ENCODE data around the gene ZNF22. TPM values are rescaled to one million over a fixed set of nuclear protein-coding genes. Genes with fewer than 3 reads are reported as not detected.

ZNF22 gene
- 44.1 TPM for polyA plus RNA-seq (2013, experiment 1 of 2)
- polyA plus RNA-seq (2013, experiment 2 of 2): 45.5 TPM

- 5 to 6% methylated on average over 26 to 54 of the region's 79 CpGs for WGBS, 2 experiments (ENCODE audit: insufficient coverage in 2 of 2)
- peaks cover 28% of the 10 kb centered on the region for H3K36me3 ChIP-seq (ENCODE audit: control insufficient read depth, insufficient read depth, low read length)
Measured at GRCh38 chr10:45000752-45001380, at the start of gene ZNF22. TSS of gene ZNF22 (plus strand) at chr10:45000923. CDS start at chr10:45003369, 2,446 bp downstream.

GRCh38 chr10:44951576-44952226 is 49.0 kb upstream of the ZNF22 start:
- Histone ChIP-seq H3K4me1 (ENCODE audit: control insufficient read depth, insufficient read depth, low read length, poor library complexity, severe bottlenecking) (peaks cover 32% of the 10 kb centered on the region), H3K36me3 (ENCODE audit: control insufficient read depth, insufficient read depth, low read length) (peaks cover 2% of the 10 kb centered on the region), H3K4me3 (ENCODE audit: extremely low read depth, insufficient read depth, low read length, poor library complexity, severe bottlenecking) (no peak overlapping the region), H3K9me3 (ENCODE audit: control insufficient read depth, low read length) (peaks cover 2% of the 10 kb centered on the region), H3K27ac (ENCODE audit: low read depth, low read length, severe bottlenecking) (peak overlapping the region; percentile 54)
- WGBS, 2 experiments (ENCODE audit: insufficient coverage in 2 of 2): 91 to 93% methylated on average over 2 to 3 of the region's 7 CpGs

More at GRCh38 chr10:45000752-45001380, at the start of gene ZNF22:
- peaks cover 6% of the 10 kb centered on the region for H3K4me1 ChIP-seq (ENCODE audit: control insufficient read depth, insufficient read depth, low read length, poor library complexity, severe bottlenecking)
- peak within 1 kb of the TSS; percentile 52 for H3K4me3 ChIP-seq (ENCODE audit: extremely low read depth, insufficient read depth, low read length, poor library complexity, severe bottlenecking)
- H3K27ac ChIP-seq (ENCODE audit: low read depth, low read length, severe bottlenecking): peak within 1 kb of the TSS; percentile 77
- H3K9me3 ChIP-seq (ENCODE audit: control insufficient read depth, low read length): peaks cover 15% of the 10 kb centered on the region

- H3K4me1 ChIP-seq (ENCODE audit: control insufficient read depth, insufficient read depth, low read length, poor library complexity, severe bottlenecking): peaks cover 27% of the 10 kb centered on the region
- peak overlapping the region; percentile 54 for H3K27ac ChIP-seq (ENCODE audit: low read depth, low read length, severe bottlenecking)
- WGBS, 2 experiments (ENCODE audit: insufficient coverage in 2 of 2): 29 to 64% methylated on average over 2 of the region's 2 CpGs
- H3K9me3 ChIP-seq (ENCODE audit: control insufficient read depth, low read length): peaks cover 4% of the 10 kb centered on the region
- peaks cover 2% of the 10 kb centered on the region for H3K36me3 ChIP-seq (ENCODE audit: control insufficient read depth, insufficient read depth, low read length)
- no peak overlapping the region for H3K4me3 ChIP-seq (ENCODE audit: extremely low read depth, insufficient read depth, low read length, poor library complexity, severe bottlenecking)
Measured at GRCh38 chr10:44952779-44953231, 47.9 kb upstream of the ZNF22 start.

GRCh38 chr10:44954042-44954441 is 46.7 kb upstream of the ZNF22 start:
- Histone ChIP-seq H3K4me3 (ENCODE audit: extremely low read depth, insufficient read depth, low read length, poor library complexity, severe bottlenecking) (no peak overlapping the region), H3K27ac (ENCODE audit: low read depth, low read length, severe bottlenecking) (no peak overlapping the region), H3K4me1 (ENCODE audit: control insufficient read depth, insufficient read depth, low read length, poor library complexity, severe bottlenecking) (peaks cover 33% of the 10 kb centered on the region), H3K36me3 (ENCODE audit: control insufficient read depth, insufficient read depth, low read length) (peaks cover 2% of the 10 kb centered on the region), H3K9me3 (ENCODE audit: control insufficient read depth, low read length) (peaks cover 4% of the 10 kb centered on the region)

GRCh38 chr10:44954962-44955361 is 45.8 kb upstream of the ZNF22 start:
- peaks cover 2% of the 10 kb centered on the region for H3K36me3 ChIP-seq (ENCODE audit: control insufficient read depth, insufficient read depth, low read length)
- no peak overlapping the region for H3K27ac ChIP-seq (ENCODE audit: low read depth, low read length, severe bottlenecking)
- H3K4me1 ChIP-seq (ENCODE audit: control insufficient read depth, insufficient read depth, low read length, poor library complexity, severe bottlenecking): peaks cover 33% of the 10 kb centered on the region
- peaks cover 4% of the 10 kb centered on the region for H3K9me3 ChIP-seq (ENCODE audit: control insufficient read depth, low read length)
- H3K4me3 ChIP-seq (ENCODE audit: extremely low read depth, insufficient read depth, low read length, poor library complexity, severe bottlenecking): no peak overlapping the region

- Histone ChIP-seq H3K27ac (ENCODE audit: low read depth, low read length, severe bottlenecking) (no peak overlapping the region), H3K36me3 (ENCODE audit: control insufficient read depth, insufficient read depth, low read length) (peaks cover 2% of the 10 kb centered on the region), H3K4me3 (ENCODE audit: extremely low read depth, insufficient read depth, low read length, poor library complexity, severe bottlenecking) (no peak overlapping the region), H3K4me1 (ENCODE audit: control insufficient read depth, insufficient read depth, low read length, poor library complexity, severe bottlenecking) (peaks cover 33% of the 10 kb centered on the region), H3K9me3 (ENCODE audit: control insufficient read depth, low read length) (peaks cover 4% of the 10 kb centered on the region)
- WGBS, 2 experiments (ENCODE audit: insufficient coverage in 2 of 2): 96 to 97% methylated on average over 7 to 8 of the region's 8 CpGs
Measured at GRCh38 chr10:44955413-44956070, 45.2 kb upstream of the ZNF22 start.

- no peak overlapping the region for H3K27ac ChIP-seq (ENCODE audit: low read depth, low read length, severe bottlenecking)
- 89 to 91% methylated on average over 4 of the region's 4 CpGs for WGBS, 2 experiments (ENCODE audit: insufficient coverage in 2 of 2)
- peaks cover 4% of the 10 kb centered on the region for H3K9me3 ChIP-seq (ENCODE audit: control insufficient read depth, low read length)
- peaks cover 33% of the 10 kb centered on the region for H3K4me1 ChIP-seq (ENCODE audit: control insufficient read depth, insufficient read depth, low read length, poor library complexity, severe bottlenecking)
- H3K36me3 ChIP-seq (ENCODE audit: control insufficient read depth, insufficient read depth, low read length): peaks cover 2% of the 10 kb centered on the region
- no peak overlapping the region for H3K4me3 ChIP-seq (ENCODE audit: extremely low read depth, insufficient read depth, low read length, poor library complexity, severe bottlenecking)
Measured at GRCh38 chr10:44956226-44956625, 44.5 kb upstream of the ZNF22 start.

- no peak overlapping the region for H3K27ac ChIP-seq (ENCODE audit: low read depth, low read length, severe bottlenecking)
- H3K4me3 ChIP-seq (ENCODE audit: extremely low read depth, insufficient read depth, low read length, poor library complexity, severe bottlenecking): no peak overlapping the region
- H3K36me3 ChIP-seq (ENCODE audit: control insufficient read depth, insufficient read depth, low read length): peaks cover 2% of the 10 kb centered on the region
- peaks cover 4% of the 10 kb centered on the region for H3K9me3 ChIP-seq (ENCODE audit: control insufficient read depth, low read length)
- 88 to 96% methylated on average over 3 to 4 of the region's 4 CpGs for WGBS, 2 experiments (ENCODE audit: insufficient coverage in 2 of 2)
- H3K4me1 ChIP-seq (ENCODE audit: control insufficient read depth, insufficient read depth, low read length, poor library complexity, severe bottlenecking): peaks cover 28% of the 10 kb centered on the region
Measured at GRCh38 chr10:44956717-44957706, 43.7 kb upstream of the ZNF22 start.

- 59 to 74% methylated on average over 4 of the region's 5 CpGs for WGBS, 2 experiments (ENCODE audit: insufficient coverage in 2 of 2)
- Histone ChIP-seq H3K4me1 (ENCODE audit: control insufficient read depth, insufficient read depth, low read length, poor library complexity, severe bottlenecking) (peaks cover 18% of the 10 kb centered on the region), H3K36me3 (ENCODE audit: control insufficient read depth, insufficient read depth, low read length) (peaks cover 2% of the 10 kb centered on the region), H3K27ac (ENCODE audit: low read depth, low read length, severe bottlenecking) (peak overlapping the region; percentile 93), H3K4me3 (ENCODE audit: extremely low read depth, insufficient read depth, low read length, poor library complexity, severe bottlenecking) (peak overlapping the region; percentile 61), H3K9me3 (ENCODE audit: control insufficient read depth, low read length) (peaks cover 4% of the 10 kb centered on the region)
Measured at GRCh38 chr10:44958196-44958897, 42.4 kb upstream of the ZNF22 start.

- H3K27ac ChIP-seq (ENCODE audit: low read depth, low read length, severe bottlenecking): peak overlapping the region; percentile 93
- H3K36me3 ChIP-seq (ENCODE audit: control insufficient read depth, insufficient read depth, low read length): peaks cover 2% of the 10 kb centered on the region
- peak overlapping the region; percentile 61 for H3K4me3 ChIP-seq (ENCODE audit: extremely low read depth, insufficient read depth, low read length, poor library complexity, severe bottlenecking)
- peaks cover 4% of the 10 kb centered on the region for H3K9me3 ChIP-seq (ENCODE audit: control insufficient read depth, low read length)
- H3K4me1 ChIP-seq (ENCODE audit: control insufficient read depth, insufficient read depth, low read length, poor library complexity, severe bottlenecking): peaks cover 18% of the 10 kb centered on the region
- WGBS, 2 experiments (ENCODE audit: insufficient coverage in 2 of 2): 7% methylated on average over 3 to 4 of the region's 6 CpGs
Measured at GRCh38 chr10:44958898-44959246, 41.9 kb upstream of the ZNF22 start.
